Measurements from ENCODE around the gene LONP2. TPM values are rescaled to one million over a fixed set of nuclear protein-coding genes. Genes with fewer than 3 reads are reported as not detected.
"Not testable (repeated sequence)": the region's sequence is repeated elsewhere in the genome, so short reads cannot be mapped to it uniquely, and the experiment has no call there.

LONP2 gene
- total RNA-seq, 1 donor from 2014 or later, result 58.6 TPM

- ATAC-seq (ENCODE audit: poor library complexity), result no peak
- intact Hi-C loops (cut with DNase I), result no loop called here
- DNase-seq, result no peak
These were observed 77.4 kb downstream of the LONP2 start for GRCh38 chr16:48321317-48322036.

- no peak for DNase-seq
- no peak for ATAC-seq (ENCODE audit: poor library complexity)
- intact Hi-C loops (cut with DNase I), result no loop called here
These were observed 80.0 kb downstream of the LONP2 start for GRCh38 chr16:48323783-48324775.

GRCh38 chr16:48326915-48327314, 82.8 kb downstream of the LONP2 start:
- DNase-seq (no peak), ATAC-seq (ENCODE audit: poor library complexity) (no peak)
- intact Hi-C loops (cut with DNase I), result no loop called here

- intact Hi-C loops (cut with DNase I), result no loop called here
- DNase-seq, result no peak
- no peak for ATAC-seq (ENCODE audit: poor library complexity)
These were observed 85.0 kb downstream of the LONP2 start for GRCh38 chr16:48329138-48329537.

GRCh38 chr16:48330189-48330840, 86.2 kb downstream of the LONP2 start:
- no peak for ATAC-seq (ENCODE audit: poor library complexity)
- intact Hi-C loops (cut with DNase I), result no loop called here
- no peak for DNase-seq

- intact Hi-C loops (cut with DNase I), result no loop called here
- DNase-seq (no peak), ATAC-seq (ENCODE audit: poor library complexity) (peak; percentile 75)
These were observed 86.7 kb downstream of the LONP2 start for GRCh38 chr16:48330841-48331192.

- intact Hi-C loops (cut with DNase I), result no loop called here
- ATAC-seq (ENCODE audit: poor library complexity) (no peak), DNase-seq (no peak)
These were observed 88.9 kb downstream of the LONP2 start for GRCh38 chr16:48332978-48333377.

GRCh38 chr16:48334325-48334724, 90.2 kb downstream of the LONP2 start:
- DNase-seq, result no peak
- intact Hi-C loops (cut with DNase I), result no loop called here
- no peak for ATAC-seq (ENCODE audit: poor library complexity)

- ATAC-seq (ENCODE audit: poor library complexity), result no peak
- intact Hi-C loops (cut with DNase I), result no loop called here
- DNase-seq, result no peak
These were observed 91.9 kb downstream of the LONP2 start for GRCh38 chr16:48335961-48336360.

GRCh38 chr16:48340054-48340453, 96.0 kb downstream of the LONP2 start:
- intact Hi-C loops (cut with DNase I), result no loop called here
- ATAC-seq (ENCODE audit: poor library complexity) (no peak), DNase-seq (no peak)

- intact Hi-C loops (cut with DNase I), result no loop called here
- ATAC-seq (ENCODE audit: poor library complexity) (no peak), DNase-seq (no peak)
These were observed 98.5 kb downstream of the LONP2 start for GRCh38 chr16:48342591-48342990.

- ATAC-seq (ENCODE audit: poor library complexity) (peak; percentile 30), DNase-seq (no peak)
- intact Hi-C loops (cut with DNase I), result no loop called here
These were observed 103.2 kb downstream of the LONP2 start for GRCh38 chr16:48347191-48347865.

- intact Hi-C loops (cut with DNase I), result no loop called here
- DNase-seq, result no peak
These were observed 103.9 kb downstream of the LONP2 start for GRCh38 chr16:48347980-48348379.

GRCh38 chr16:48350736-48351135, 106.6 kb downstream of the LONP2 start:
- no peak for DNase-seq
- intact Hi-C loops (cut with DNase I), result loop anchor here (5.0 kb wide), 2 partner anchors 192 to 272 kb away; no protein-coding TSS in a partner anchor
- no peak for ATAC-seq (ENCODE audit: poor library complexity)

More at GRCh38 chr16:48347980-48348379, 103.9 kb downstream of the LONP2 start:
- ATAC-seq (ENCODE audit: poor library complexity), result no peak

- peak; percentile 17 for ATAC-seq (ENCODE audit: poor library complexity)
These were observed 108.7 kb downstream of the LONP2 start for GRCh38 chr16:48352648-48353390.

GRCh38 chr16:48353565-48354163, 109.6 kb downstream of the LONP2 start:
- intact Hi-C loops (cut with DNase I), result loop anchor here (5.0 kb wide), 2 partner anchors 189 to 269 kb away; no protein-coding TSS in a partner anchor
- DNase-seq, result peak; percentile 55
- peak; percentile 83 for ATAC-seq (ENCODE audit: poor library complexity)

More at GRCh38 chr16:48352648-48353390, 108.7 kb downstream of the LONP2 start:
- DNase-seq, result no peak
- intact Hi-C loops (cut with DNase I), result loop anchor here (5.0 kb wide), 2 partner anchors 189 to 269 kb away; no protein-coding TSS in a partner anchor

GRCh38 chr16:48354385-48354784, 110.3 kb downstream of the LONP2 start:
- intact Hi-C loops (cut with DNase I), result loop anchor here (5.0 kb wide), 2 partner anchors 188 to 268 kb away; no protein-coding TSS in a partner anchor
- not testable (repeated sequence) for ATAC-seq (ENCODE audit: poor library complexity); DNase-seq

All from Right ventricle myocardium superior (tissue), 1 donor.